GM12878 (cell line): ENCODE measurements around the gene STAT3. TPM values are rescaled to one million over a fixed set of nuclear protein-coding genes. Genes with fewer than 3 reads are reported as not detected.

Source experiments
- ATAC-seq: fragments of 200-7000 bp; cut with Tn5 transposase; 3 replicates; pipeline ENCODE4 v1.9.1; 2020; ENCODE audit warnings: mild to moderate bottlenecking, moderate library complexity
- BruUV-seq: library from RNA; stranded (reverse); fragments of 400-500 nt; replicated peaks from 2 replicates; lab custom pipeline; 2021; lab: Mats Ljungman, UMichigan
- CTCF ChIA-PET: fragments of 300-600 bp; sonication (Branson Sonifier 250); formaldehyde crosslinking; extraction: SDS; loops from one replicate; lab custom pipeline; 2021; ENCODE audit warnings: inconsistent platforms; lab: Yijun Ruan, JAX
- POLR2A ChIA-PET: fragments of 350-600 bp; formaldehyde crosslinking; extraction: SDS; loops from one replicate; lab custom pipeline; 2021; ENCODE audit warnings: inconsistent platforms; lab: Charles Lee
- RAD21 ChIA-PET: fragments of 300-600 bp; sonication (Branson Sonifier 250); formaldehyde crosslinking; loops from one replicate; lab custom pipeline; 2023; ENCODE audit warnings: antibody characterized with exemption; ENCODE audit not compliant: unreplicated experiment; lab: Charles Lee
- SMC1A ChIA-PET: fragments of 300-600 bp; sonication (Branson Sonifier 250); formaldehyde crosslinking; loops from one replicate; lab custom pipeline; 2023; ENCODE audit not compliant: unreplicated experiment, uncharacterized antibody; lab: Charles Lee
- DNase-seq: peaks from one replicate; pipeline ENCODE4 v3.0.0-alpha.2; 2011; ENCODE audit warnings: low read depth, low spot score
- FAIRE-seq: peaks from 3 replicates; lab custom pipeline; 2011; peaks lifted over from hg19 to GRCh38; lab: Jason Lieb, UNC
- H2AFZ ChIP-seq: 2 replicates; pipeline ENCODE4 v1.6.0; 2011; ENCODE audit warnings: low read depth, low read length, control low read depth; ENCODE audit not compliant: control insufficient read depth
- H3K27ac ChIP-seq: 2 replicates; pipeline ENCODE4 v1.5.1; 2011; ENCODE audit warnings: control low read depth; ENCODE audit not compliant: control insufficient read depth, insufficient read depth
- H3K27me3 ChIP-seq, 2 experiments: replicated peaks in 1 of 2; 2 replicates each; pipeline versions ENCODE4 v1.6.0 to v1.6.1; 2011; ENCODE audit warnings: low read length in 1 of 2; ENCODE audit not compliant: control insufficient read depth in 2 of 2, insufficient read depth in 2 of 2
- H3K36me3 ChIP-seq, 2 experiments: 2 replicates each; pipeline ENCODE4 v1.5.1; 2011; ENCODE audit warnings: low read length in 1 of 2; ENCODE audit not compliant: control insufficient read depth in 2 of 2, insufficient read depth in 2 of 2
- H3K4me1 ChIP-seq: 2 replicates; pipeline ENCODE4 v1.6.1; 2011; ENCODE audit warnings: mild to moderate bottlenecking, low read length, moderate library complexity, mixed read lengths; ENCODE audit not compliant: control insufficient read depth, insufficient read depth
- H3K4me2 ChIP-seq: 2 replicates; pipeline ENCODE4 v1.6.0; 2011; ENCODE audit warnings: control low read depth; ENCODE audit not compliant: control insufficient read depth, insufficient read depth
- H3K4me3 ChIP-seq: fragments of 200-600 bp; sonication (generic); 2 replicates; pipeline ENCODE4 v1.5.1; 2016
- H3K79me2 ChIP-seq: 2 replicates; pipeline ENCODE4 v1.6.0; 2011; ENCODE audit warnings: low read length; ENCODE audit not compliant: control insufficient read depth, insufficient read depth
- H3K9ac ChIP-seq: 2 replicates; pipeline ENCODE4 v1.8.0; 2011; ENCODE audit warnings: low read length, control low read depth, mixed read lengths; ENCODE audit not compliant: control insufficient read depth, insufficient read depth
- H3K9me3 ChIP-seq: replicated peaks from 3 replicates; pipeline ENCODE4 v1.5.1; 2011; ENCODE audit warnings: mild to moderate bottlenecking, low read length; ENCODE audit not compliant: control insufficient read depth, insufficient read depth
- H4K20me1 ChIP-seq: 2 replicates; pipeline ENCODE4 v1.6.0; 2011; ENCODE audit not compliant: control insufficient read depth, insufficient read depth
- FOS ChIP-seq: IDR thresholded peaks from 3 replicates; pipeline ENCODE4 v1.6.1; 2011; ENCODE audit warnings: borderline replicate concordance; ENCODE audit not compliant: insufficient read length; ENCODE audit errors: extremely low read depth
- GABPA ChIP-seq: IDR thresholded peaks from 2 replicates; pipeline ENCODE4 v1.6.1; 2014; ENCODE audit warnings: antibody characterized with exemption, low read depth, mild to moderate bottlenecking, inconsistent platforms
- MEF2B ChIP-seq: fragments of 450-650 bp; IDR thresholded peaks from 2 replicates; pipeline ENCODE4 v1.6.1; 2018; ENCODE audit warnings: mild to moderate bottlenecking, moderate library complexity; ENCODE audit not compliant: partially characterized antibody, poor library complexity, severe bottlenecking
- POLR2AphosphoS5 ChIP-seq: IDR thresholded peaks from 2 replicates; pipeline ENCODE4 v1.6.1; 2011; ENCODE audit warnings: mild to moderate bottlenecking, low read length, inconsistent platforms
- SIN3A ChIP-seq: IDR thresholded peaks from 2 replicates; pipeline ENCODE4 v1.6.1; 2012; ENCODE audit warnings: low read depth, low read length, improper control_type of control experiment
- SMAD1 ChIP-seq: fragments of 450-650 bp; IDR thresholded peaks from 2 replicates; pipeline ENCODE4 v1.6.1; 2018; ENCODE audit warnings: mild to moderate bottlenecking, low read depth; ENCODE audit not compliant: partially characterized antibody
- SMC3 ChIP-seq: IDR thresholded peaks from 2 replicates; pipeline ENCODE4 v1.6.1; 2011; ENCODE audit warnings: low read length, improper control_type of control experiment, borderline replicate concordance
- SPI1 ChIP-seq: IDR thresholded peaks from 2 replicates; pipeline ENCODE4 v1.6.1; 2011; ENCODE audit warnings: low read depth, mild to moderate bottlenecking, low read length, moderate library complexity, borderline replicate concordance; ENCODE audit not compliant: insufficient read depth
- ZZZ3 ChIP-seq: IDR thresholded peaks from 2 replicates; pipeline ENCODE4 v1.6.1; 2011; ENCODE audit warnings: low read depth; ENCODE audit not compliant: control insufficient read depth, insufficient read length
- WGBS: methylation state at CpG from one replicate; pipeline ENCODE4 v1.1.6; 2016; ENCODE audit warnings: low lambda C conversion rate; ENCODE audit not compliant: insufficient replicate concordance, insufficient coverage; ENCODE audit errors: missing lambda C conversion rate; 5-methylcytosine and 5-hydroxymethylcytosine counted together
- in situ Hi-C: fragments of 300-500 bp; cut with MboI; formaldehyde crosslinking; loops from 9 replicates; pipeline ENCODE4 v1.14.3; 2018; ENCODE audit warnings: mixed read lengths
- intact Hi-C: fragments of 100-400 bp; cut with micrococcal nuclease; formaldehyde crosslinking; loops from one replicate; pipeline ENCODE4 v1.14.2; 2022; ENCODE audit not compliant: unreplicated experiment
- polyA plus RNA-seq, 11 experiments: library from polyadenylated mRNA; depleted of rRNA in 4 of 11; unstranded in 6 of 11; stranded (reverse) in 5 of 11; fragments of >200 nt; fragmentation: Nextera tagmentation in 4 of 11; fragmentation: Illumina TruSeq in 1 of 11; extraction: Ambion mirVana in 4 of 11; extraction: Trizol in 1 of 11; gene quantifications; 1 replicate in 1 of 11; 2 replicates in 10 of 11; pipeline versions ENCODE4 v1.2.1 to v1.2.3, GENCODE V29; 2011 to 2016; ENCODE audit warnings: inconsistent platforms in 2 of 11, missing spikeins in 2 of 11, low read depth in 1 of 11
- total RNA-seq, 4 experiments: library from RNA; depleted of rRNA in 3 of 4; stranded (reverse); fragments of >200 nt in 3 of 4; fragmentation: Illumina TruSeq in 1 of 4; extraction: Trizol in 1 of 4; gene quantifications; 2 replicates each; pipeline versions ENCODE4 v1.2.1 to v1.2.3, GENCODE V29; 2013 to 2021
- TF ChIP-seq, protein P1 (sequence below), 3 experiments: IDR thresholded peaks in 2 of 3; conservative IDR thresholded peaks in 1 of 3; 2 replicates each; pipeline ENCODE4 v1.5.1; 2011; ENCODE audit warnings: low read depth in 3 of 3, low read length in 3 of 3, mild to moderate bottlenecking in 3 of 3, control low read depth in 2 of 3, moderate library complexity in 2 of 3, inconsistent platforms in 1 of 3, mixed read lengths in 1 of 3; ENCODE audit not compliant: control insufficient read depth in 2 of 3, insufficient read depth in 1 of 3; ENCODE audit errors: extremely low read depth in 1 of 3
- TF ChIP-seq, protein P2 (sequence below): IDR thresholded peaks from 2 replicates; pipeline ENCODE4 v1.6.1; 2012; ENCODE audit warnings: low read length, inconsistent platforms

STAT3 gene
- total and polyA plus RNA-seq, 10 of the 15 experiments (the other 5 are each of a cell fraction or from before 2014, with no cell fraction given): 18.4 to 96.4 (median 60.9) TPM

DNA sequence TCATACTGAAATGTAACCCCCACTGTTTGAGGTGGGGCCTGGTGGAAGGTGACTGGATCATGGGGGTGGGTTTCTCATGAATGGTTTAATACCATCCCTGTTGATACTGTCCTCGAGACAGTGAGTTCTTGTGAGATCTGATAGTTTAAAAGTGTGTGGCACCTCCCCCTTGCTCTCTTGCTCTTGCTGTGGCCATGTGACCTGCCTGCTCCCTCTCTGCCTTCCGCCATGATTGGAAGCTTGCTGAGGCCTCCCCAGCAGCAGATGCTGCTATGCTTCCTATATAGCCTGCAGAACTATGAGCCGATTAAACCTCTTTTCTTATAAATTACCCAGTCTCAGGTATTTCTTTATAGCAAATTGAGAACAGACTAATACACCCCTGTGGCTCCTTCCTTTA, 40.6 kb downstream of the STAT3 start:
- Histone ChIP-seq H3K27me3 (no peaks in the 10 kb centered on the region), H3K9ac (no peak overlapping the region), H3K9me3 (no peaks in the 10 kb centered on the region), H2AFZ (no peak overlapping the region), H3K4me2 (no peak overlapping the region), H3K27ac (no peak overlapping the region), H3K79me2 (peaks cover 38% of the 10 kb centered on the region), H3K4me1 (peaks cover 17% of the 10 kb centered on the region), H3K4me3 (no peak overlapping the region), H4K20me1 (no peaks in the 10 kb centered on the region; the same call in 1 of the 2 replicates), H3K36me3 (peaks cover 0 to 22% of the 10 kb centered on the region in 2 experiments)
- ChIA-PET POLR2A (no interaction called here), CTCF (interaction anchor here (0.5 to 1.0 kb wide), 2 partner anchors 55 to 124 kb away, joined by 3 to 4 read pairs; no protein-coding TSS in a partner anchor), SMC1A (interaction anchor here (0.6 to 1.5 kb wide), 3 partner anchors 11 to 31 kb away, joined by 3 to 5 read pairs (median 3); no protein-coding TSS in a partner anchor), RAD21 (no interaction called here)
- ATAC-seq: no peak
- no peak for TF ChIP-seq MEF2B
- TF ChIP-seq SMAD1: no peak
- TF ChIP-seq SMC3: no peak
- no TSS peak for BruUV-seq
- in situ Hi-C loops: no loop called here
- 95% methylated on average over 3 of the region's 3 CpGs for WGBS
- intact Hi-C loops: no loop called here
- DNase-seq: no peak
- peak; percentile 56 for FAIRE-seq

DNA sequence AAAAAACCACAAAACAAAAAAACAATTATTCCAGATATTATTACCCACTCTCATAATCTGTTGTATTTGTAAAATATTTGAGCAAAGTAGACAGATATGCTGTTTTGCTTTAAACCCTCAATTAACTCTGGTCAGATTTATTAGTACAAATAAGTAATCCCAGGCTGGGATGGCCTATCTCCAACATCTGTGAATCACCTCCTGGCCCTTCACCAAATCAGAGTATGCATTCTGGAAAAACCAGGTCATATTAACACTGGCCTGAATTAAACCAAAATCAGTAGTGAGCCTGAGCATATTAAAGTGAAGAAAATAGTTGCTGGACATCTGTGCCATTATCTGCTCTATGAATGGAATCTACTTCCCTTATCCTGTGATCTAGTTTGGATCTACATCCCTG, 41.0 kb downstream of the STAT3 start:
- in situ Hi-C loops: no loop called here
- H3K79me2 ChIP-seq: peaks cover 34% of the 10 kb centered on the region
- H3K4me1 ChIP-seq: peaks cover 21% of the 10 kb centered on the region
- H2AFZ ChIP-seq: no peak overlapping the region
- H4K20me1 ChIP-seq: no peaks in the 10 kb centered on the region; the same call in 1 of the 2 replicates
- H3K36me3 ChIP-seq: peaks cover 0 to 22% of the 10 kb centered on the region in 2 experiments
- no peak overlapping the region for H3K9ac ChIP-seq
- no peak for DNase-seq
- ChIA-PET CTCF (interaction anchor here (1.0 kb wide), 1 partner anchor 55 kb away, joined by 4 read pairs; no protein-coding TSS in a partner anchor), POLR2A (no interaction called here), RAD21 (no interaction called here), SMC1A (interaction anchor here (0.6 to 1.2 kb wide), 2 partner anchors 26 to 32 kb away, joined by 3 read pairs; no protein-coding TSS in a partner anchor)
- TF ChIP-seq ZZZ3 (no peak), POLR2AphosphoS5 (no peak), FOS (no peak), SPI1 (no peak), SIN3A (no peak), GABPA (no peak)
- TF ChIP-seq, protein P1, sequence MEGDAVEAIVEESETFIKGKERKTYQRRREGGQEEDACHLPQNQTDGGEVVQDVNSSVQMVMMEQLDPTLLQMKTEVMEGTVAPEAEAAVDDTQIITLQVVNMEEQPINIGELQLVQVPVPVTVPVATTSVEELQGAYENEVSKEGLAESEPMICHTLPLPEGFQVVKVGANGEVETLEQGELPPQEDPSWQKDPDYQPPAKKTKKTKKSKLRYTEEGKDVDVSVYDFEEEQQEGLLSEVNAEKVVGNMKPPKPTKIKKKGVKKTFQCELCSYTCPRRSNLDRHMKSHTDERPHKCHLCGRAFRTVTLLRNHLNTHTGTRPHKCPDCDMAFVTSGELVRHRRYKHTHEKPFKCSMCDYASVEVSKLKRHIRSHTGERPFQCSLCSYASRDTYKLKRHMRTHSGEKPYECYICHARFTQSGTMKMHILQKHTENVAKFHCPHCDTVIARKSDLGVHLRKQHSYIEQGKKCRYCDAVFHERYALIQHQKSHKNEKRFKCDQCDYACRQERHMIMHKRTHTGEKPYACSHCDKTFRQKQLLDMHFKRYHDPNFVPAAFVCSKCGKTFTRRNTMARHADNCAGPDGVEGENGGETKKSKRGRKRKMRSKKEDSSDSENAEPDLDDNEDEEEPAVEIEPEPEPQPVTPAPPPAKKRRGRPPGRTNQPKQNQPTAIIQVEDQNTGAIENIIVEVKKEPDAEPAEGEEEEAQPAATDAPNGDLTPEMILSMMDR (IDR thresholded peaks at IDR 0.05 in 2 of 3, conservative IDR thresholded peaks at IDR 0.05 in 1 of 3; ENCODE audit: control insufficient read depth in 2 of 3, extremely low read depth in 1 of 3, insufficient read depth in 1 of 3, low read depth in 3 of 3, low read length in 3 of 3): no peak
- TF ChIP-seq, protein P2, sequence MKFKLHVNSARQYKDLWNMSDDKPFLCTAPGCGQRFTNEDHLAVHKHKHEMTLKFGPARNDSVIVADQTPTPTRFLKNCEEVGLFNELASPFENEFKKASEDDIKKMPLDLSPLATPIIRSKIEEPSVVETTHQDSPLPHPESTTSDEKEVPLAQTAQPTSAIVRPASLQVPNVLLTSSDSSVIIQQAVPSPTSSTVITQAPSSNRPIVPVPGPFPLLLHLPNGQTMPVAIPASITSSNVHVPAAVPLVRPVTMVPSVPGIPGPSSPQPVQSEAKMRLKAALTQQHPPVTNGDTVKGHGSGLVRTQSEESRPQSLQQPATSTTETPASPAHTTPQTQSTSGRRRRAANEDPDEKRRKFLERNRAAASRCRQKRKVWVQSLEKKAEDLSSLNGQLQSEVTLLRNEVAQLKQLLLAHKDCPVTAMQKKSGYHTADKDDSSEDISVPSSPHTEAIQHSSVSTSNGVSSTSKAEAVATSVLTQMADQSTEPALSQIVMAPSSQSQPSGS: no peak
- BruUV-seq: no TSS peak
- H3K4me2 ChIP-seq: no peak overlapping the region
- ATAC-seq: no peak
- no peak overlapping the region for H3K4me3 ChIP-seq
- H3K27ac ChIP-seq: no peak overlapping the region
- intact Hi-C loops: no loop called here
- no peaks in the 10 kb centered on the region for H3K27me3 ChIP-seq
- FAIRE-seq: no peak
- no peaks in the 10 kb centered on the region for H3K9me3 ChIP-seq
